ENCODE data around the gene ANO10. TPM values are rescaled to one million over a fixed set of nuclear protein-coding genes. Genes with fewer than 3 reads are reported as not detected.

Gene ANO10
- total RNA-seq, 1 experiment from 2014 or later: 32.6 TPM

DNA sequence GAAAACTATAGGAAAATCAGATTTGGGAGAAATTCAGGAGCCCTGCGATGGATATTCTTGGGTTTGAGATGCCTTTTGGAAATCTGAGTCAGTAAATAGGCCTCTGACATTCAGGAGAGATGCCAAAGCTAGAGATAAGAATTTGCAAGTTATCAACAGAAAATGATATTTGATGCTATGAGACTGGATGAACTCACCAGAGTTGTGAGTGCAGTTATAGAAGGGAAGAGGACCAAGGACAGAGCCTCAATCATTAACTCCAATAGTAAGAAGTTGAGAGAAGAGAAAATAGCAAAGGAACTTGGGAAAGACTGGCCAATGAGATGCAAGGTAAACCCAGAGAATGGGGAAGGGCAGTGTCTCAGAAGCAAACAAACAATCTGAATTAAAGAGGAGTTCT, 7.9 kb upstream of the ANO10 start:
- no TSS peak for BruUV-seq (replicated peaks)

GRCh38 chr3:43629257-43629656, 7.4 kb upstream of the ANO10 start:
- H3K27ac ChIP-seq: no peak overlapping the region
- BruUV-seq (replicated peaks): no TSS peak
- no peak overlapping the region for H2AFZ ChIP-seq
- no peaks in the 10 kb centered on the region for H3K27me3 ChIP-seq (ENCODE audit: insufficient read depth, low read depth)
- CTCF ChIA-PET: no interaction called here
- H3K4me1 ChIP-seq (replicated peaks; ENCODE audit: insufficient read depth): peaks cover 21% of the 10 kb centered on the region
- H3K4me2 ChIP-seq: no peak overlapping the region
- H3K79me2 ChIP-seq (ENCODE audit: low read depth): no peaks in the 10 kb centered on the region
- H4K20me1 ChIP-seq (ENCODE audit: insufficient read depth): no peaks in the 10 kb centered on the region
- H3F3A ChIP-seq (ENCODE audit: insufficient read depth, low read depth): peaks cover 20% of the 10 kb centered on the region
- DNase-seq: no peak
- H3K9me2 ChIP-seq (ENCODE audit: insufficient read depth): no peaks in the 10 kb centered on the region
- no peaks in the 10 kb centered on the region for H3K36me3 ChIP-seq (ENCODE audit: low read depth)
- intact Hi-C loops (cut with micrococcal nuclease; ENCODE audit: unreplicated experiment): no loop called here
- H3K9me3 ChIP-seq (ENCODE audit: insufficient read depth, low read depth): no peaks in the 10 kb centered on the region
- TF ChIP-seq, protein P1, sequence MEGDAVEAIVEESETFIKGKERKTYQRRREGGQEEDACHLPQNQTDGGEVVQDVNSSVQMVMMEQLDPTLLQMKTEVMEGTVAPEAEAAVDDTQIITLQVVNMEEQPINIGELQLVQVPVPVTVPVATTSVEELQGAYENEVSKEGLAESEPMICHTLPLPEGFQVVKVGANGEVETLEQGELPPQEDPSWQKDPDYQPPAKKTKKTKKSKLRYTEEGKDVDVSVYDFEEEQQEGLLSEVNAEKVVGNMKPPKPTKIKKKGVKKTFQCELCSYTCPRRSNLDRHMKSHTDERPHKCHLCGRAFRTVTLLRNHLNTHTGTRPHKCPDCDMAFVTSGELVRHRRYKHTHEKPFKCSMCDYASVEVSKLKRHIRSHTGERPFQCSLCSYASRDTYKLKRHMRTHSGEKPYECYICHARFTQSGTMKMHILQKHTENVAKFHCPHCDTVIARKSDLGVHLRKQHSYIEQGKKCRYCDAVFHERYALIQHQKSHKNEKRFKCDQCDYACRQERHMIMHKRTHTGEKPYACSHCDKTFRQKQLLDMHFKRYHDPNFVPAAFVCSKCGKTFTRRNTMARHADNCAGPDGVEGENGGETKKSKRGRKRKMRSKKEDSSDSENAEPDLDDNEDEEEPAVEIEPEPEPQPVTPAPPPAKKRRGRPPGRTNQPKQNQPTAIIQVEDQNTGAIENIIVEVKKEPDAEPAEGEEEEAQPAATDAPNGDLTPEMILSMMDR (conservative IDR thresholded peaks at IDR 0.05): no peak
- no peak for TF ChIP-seq EZH2 (IDR thresholded peaks at IDR 0.05; ENCODE audit: low read depth)
- POLR2A ChIA-PET (ENCODE audit: unreplicated experiment): no interaction called here
- no peak overlapping the region for H3K4me3 ChIP-seq

More for the DNA sequence above, 7.9 kb upstream of the ANO10 start:
- TF ChIP-seq, protein P1 (conservative IDR thresholded peaks at IDR 0.05): no peak
- no peak for TF ChIP-seq EZH2 (IDR thresholded peaks at IDR 0.05; ENCODE audit: low read depth)
- H3K9me3 ChIP-seq (ENCODE audit: insufficient read depth, low read depth): no peaks in the 10 kb centered on the region
- POLR2A ChIA-PET (ENCODE audit: unreplicated experiment): no interaction called here
- no peak overlapping the region for H2AFZ ChIP-seq
- no peak overlapping the region for H3K4me2 ChIP-seq
- no peaks in the 10 kb centered on the region for H3K79me2 ChIP-seq (ENCODE audit: low read depth)
- no peak overlapping the region for H3K4me3 ChIP-seq
- DNase-seq: no peak
- H3K27me3 ChIP-seq (ENCODE audit: insufficient read depth, low read depth): no peaks in the 10 kb centered on the region
- H3K36me3 ChIP-seq (ENCODE audit: low read depth): no peaks in the 10 kb centered on the region
- H3K4me1 ChIP-seq (replicated peaks; ENCODE audit: insufficient read depth): peaks cover 21% of the 10 kb centered on the region
- peaks cover 20% of the 10 kb centered on the region for H3F3A ChIP-seq (ENCODE audit: insufficient read depth, low read depth)
- no peaks in the 10 kb centered on the region for H3K9me2 ChIP-seq (ENCODE audit: insufficient read depth)
- H3K27ac ChIP-seq: no peak overlapping the region
- CTCF ChIA-PET: no interaction called here
- H4K20me1 ChIP-seq (ENCODE audit: insufficient read depth): no peaks in the 10 kb centered on the region
- intact Hi-C loops (cut with micrococcal nuclease; ENCODE audit: unreplicated experiment): loop anchor here (10.0 kb wide), 2 partner anchors 245 to 365 kb away; no protein-coding TSS in a partner anchor

- no peaks in the 10 kb centered on the region; the same call in 1 of the 2 replicates for H3K9me2 ChIP-seq (ENCODE audit: insufficient read depth)
- no peaks in the 10 kb centered on the region for H3K9me3 ChIP-seq (ENCODE audit: insufficient read depth, low read depth)
- CTCF ChIA-PET: no interaction called here
Measured at GRCh38 chr3:43627360-43627759, 5.5 kb upstream of the ANO10 start.

More at GRCh38 chr3:43627360-43627759, 5.5 kb upstream of the ANO10 start:
- intact Hi-C loops (cut with micrococcal nuclease; ENCODE audit: unreplicated experiment): no loop called here
- Histone ChIP-seq H2AFZ (no peak overlapping the region), H3K79me2 (ENCODE audit: low read depth) (no peaks in the 10 kb centered on the region), H3K4me1 (replicated peaks; ENCODE audit: insufficient read depth) (peaks cover 15% of the 10 kb centered on the region), H3K27ac (no peak overlapping the region), H3K27me3 (ENCODE audit: insufficient read depth, low read depth) (no peaks in the 10 kb centered on the region), H3F3A (ENCODE audit: insufficient read depth, low read depth) (peaks cover 14% of the 10 kb centered on the region; the same call in 1 of the 2 replicates), H3K4me2 (no peak overlapping the region), H3K36me3 (ENCODE audit: low read depth) (no peaks in the 10 kb centered on the region), H3K4me3 (no peak overlapping the region), H4K20me1 (ENCODE audit: insufficient read depth) (no peaks in the 10 kb centered on the region)
- DNase-seq: no peak
- POLR2A ChIA-PET (ENCODE audit: unreplicated experiment): interaction anchor here (0.5 kb wide), 1 partner anchor 8 kb away, joined by 3 read pairs; no protein-coding TSS in a partner anchor
- TF ChIP-seq EZH2 (IDR thresholded peaks at IDR 0.05; ENCODE audit: low read depth): no peak
- TF ChIP-seq, protein P1 (conservative IDR thresholded peaks at IDR 0.05): no peak
- BruUV-seq (replicated peaks): no TSS peak

All from PC-9 (cell line).